ENCODE results near the gene TSPAN9.

The TSPAN9 gene

GRCh38 chr12:3257411-3257810 is 180.2 kb downstream of the TSPAN9 start:
- DNase-seq = no peak

GRCh38 chr12:3259973-3260372 is 182.8 kb downstream of the TSPAN9 start:
- DNase-seq = no peak

GRCh38 chr12:3261782-3262359 is 184.7 kb downstream of the TSPAN9 start:
- DNase-seq = no peak

GRCh38 chr12:3262470-3262869 is 185.3 kb downstream of the TSPAN9 start:
- no peak for DNase-seq

- no peak for DNase-seq
Observed at GRCh38 chr12:3263282-3263681, 186.1 kb downstream of the TSPAN9 start.

GRCh38 chr12:3263939-3264922 is 187.1 kb downstream of the TSPAN9 start:
- DNase-seq = no peak

GRCh38 chr12:3265406-3265805 is 188.2 kb downstream of the TSPAN9 start:
- DNase-seq = no peak

DNA sequence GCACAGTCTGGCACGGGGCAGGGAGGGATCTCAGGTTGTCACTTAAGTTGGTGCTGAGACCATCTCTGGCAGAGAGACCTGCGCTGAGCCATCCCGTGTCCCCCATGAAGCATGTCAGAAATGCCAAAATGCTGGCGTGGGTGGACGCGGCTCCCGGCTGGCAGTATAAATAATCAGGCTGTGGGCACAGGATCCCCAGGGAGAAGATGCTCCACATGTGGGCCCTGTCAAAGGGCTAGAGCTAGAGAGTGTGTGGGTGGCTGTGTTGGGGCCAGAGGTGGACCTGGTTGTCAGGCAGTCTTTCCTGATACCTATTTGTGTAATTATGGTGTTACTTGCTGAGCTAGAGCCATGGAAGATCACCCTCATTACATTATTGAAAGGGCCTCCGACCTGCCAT is 189.5 kb downstream of the TSPAN9 start:
- no peak for DNase-seq

GRCh38 chr12:3267690-3268089 is 190.5 kb downstream of the TSPAN9 start:
- no peak for DNase-seq

DNA sequence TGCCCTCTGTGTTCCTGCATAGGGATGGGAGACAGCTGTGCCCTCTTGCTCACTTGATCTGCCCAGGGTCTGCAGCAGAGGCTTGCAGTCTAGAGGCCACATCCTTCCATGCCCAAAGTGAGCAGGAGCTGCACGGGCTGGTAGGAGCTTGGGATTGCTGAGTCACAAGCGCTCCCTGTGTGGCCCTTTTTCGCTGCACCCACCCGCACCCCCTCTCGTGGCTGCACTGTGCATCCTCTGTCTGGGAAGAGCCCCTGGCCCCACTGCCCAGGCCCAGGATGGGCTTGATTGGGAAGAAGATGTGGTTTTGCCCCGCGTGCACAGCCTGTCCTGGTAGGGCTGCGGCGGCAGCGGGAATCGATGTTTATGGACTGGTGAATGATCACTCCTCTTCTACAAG is 192.4 kb downstream of the TSPAN9 start:
- no peak for DNase-seq

GRCh38 chr12:3271146-3271545 is 194.0 kb downstream of the TSPAN9 start:
- DNase-seq = no peak

DNA sequence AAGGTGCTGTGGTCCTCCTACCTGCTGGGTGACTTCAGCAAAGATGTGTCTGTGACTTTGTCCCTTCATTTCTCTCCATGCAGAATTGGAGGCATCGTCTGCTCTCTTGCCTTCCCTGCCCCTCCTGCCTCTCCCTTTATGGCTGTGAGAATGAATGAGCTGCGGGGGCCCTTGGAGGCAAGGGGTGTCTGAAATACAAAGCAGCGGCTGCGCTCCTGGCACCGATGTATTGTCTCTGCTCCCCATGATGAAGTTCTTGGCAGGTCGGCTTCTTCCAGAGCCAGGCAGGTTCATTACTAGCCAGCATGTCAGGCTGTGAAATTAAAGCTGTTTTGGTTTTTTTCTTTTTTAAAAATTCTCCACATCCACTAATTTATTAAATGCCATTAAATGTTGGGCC is 194.5 kb downstream of the TSPAN9 start:
- DNase-seq = no peak

DNA sequence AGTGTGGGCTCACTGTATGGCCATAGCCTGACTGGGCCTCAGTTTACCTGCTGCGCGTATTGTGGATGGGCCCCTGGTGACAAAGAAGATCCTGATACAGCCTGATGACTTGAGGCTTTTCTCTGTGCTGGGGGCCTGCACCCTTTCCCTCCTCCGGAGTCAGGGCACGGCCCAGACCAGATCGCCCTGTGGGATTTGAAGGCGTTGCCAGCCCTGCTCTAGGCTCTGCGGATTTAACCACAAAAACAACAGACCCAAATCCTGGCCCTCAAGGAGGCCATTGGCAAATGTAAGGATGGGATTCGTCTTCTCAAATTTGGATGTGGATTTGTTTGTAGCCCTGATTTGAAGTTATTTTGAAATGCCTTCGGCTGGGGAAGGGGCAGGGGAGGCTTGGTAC is 195.8 kb downstream of the TSPAN9 start:
- DNase-seq = no peak

GRCh38 chr12:3273409-3273853 is 196.3 kb downstream of the TSPAN9 start:
- DNase-seq = no peak

GRCh38 chr12:3274664-3275063 is 197.5 kb downstream of the TSPAN9 start:
- no peak for DNase-seq

DNA sequence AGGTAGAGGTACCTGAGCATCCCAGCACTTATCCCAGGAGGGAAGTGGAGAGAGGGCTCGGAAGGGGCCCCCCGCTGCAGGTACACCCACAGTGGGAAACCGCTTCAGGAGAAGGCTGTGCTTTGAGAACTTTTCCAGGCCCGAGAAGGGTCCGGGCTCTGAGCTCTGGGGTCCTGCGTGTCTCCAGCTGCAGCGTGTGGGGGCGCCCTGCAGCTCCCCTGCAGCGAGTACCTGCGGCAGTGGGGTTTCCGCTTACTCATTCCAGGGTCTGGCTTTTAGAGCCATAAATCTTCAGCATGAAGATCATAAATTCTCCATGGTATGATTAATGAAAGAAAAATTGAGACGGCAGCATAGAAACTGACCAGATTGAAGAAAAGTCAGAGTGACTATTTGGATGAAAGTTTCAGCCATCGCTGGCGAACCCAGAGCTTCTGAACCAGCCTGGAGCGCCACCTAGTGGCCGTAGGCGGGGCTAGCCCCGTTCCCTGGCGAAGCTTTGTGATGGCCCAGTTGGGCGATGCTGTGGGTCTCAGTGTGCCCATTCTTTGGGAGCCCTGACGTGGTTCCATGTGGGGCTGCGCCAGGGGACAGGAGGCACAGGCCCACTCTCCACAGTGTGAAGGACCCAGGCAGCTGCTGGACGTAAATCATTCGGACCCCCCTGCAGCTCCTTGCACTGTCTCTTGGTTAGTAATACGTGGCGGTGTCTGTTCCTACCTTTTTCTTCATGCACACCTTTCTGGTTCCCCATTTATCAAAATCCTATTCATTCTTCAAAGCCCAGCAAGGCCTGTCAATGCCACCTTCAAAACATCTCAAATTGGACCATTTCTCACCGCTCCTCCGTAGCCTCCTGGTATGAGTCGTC is 198.2 kb downstream of the TSPAN9 start:
- peak; percentile 77 to 79 for DNase-seq

- DNase-seq = no peak
Observed at GRCh38 chr12:3276226-3276625, 199.0 kb downstream of the TSPAN9 start.

DNA sequence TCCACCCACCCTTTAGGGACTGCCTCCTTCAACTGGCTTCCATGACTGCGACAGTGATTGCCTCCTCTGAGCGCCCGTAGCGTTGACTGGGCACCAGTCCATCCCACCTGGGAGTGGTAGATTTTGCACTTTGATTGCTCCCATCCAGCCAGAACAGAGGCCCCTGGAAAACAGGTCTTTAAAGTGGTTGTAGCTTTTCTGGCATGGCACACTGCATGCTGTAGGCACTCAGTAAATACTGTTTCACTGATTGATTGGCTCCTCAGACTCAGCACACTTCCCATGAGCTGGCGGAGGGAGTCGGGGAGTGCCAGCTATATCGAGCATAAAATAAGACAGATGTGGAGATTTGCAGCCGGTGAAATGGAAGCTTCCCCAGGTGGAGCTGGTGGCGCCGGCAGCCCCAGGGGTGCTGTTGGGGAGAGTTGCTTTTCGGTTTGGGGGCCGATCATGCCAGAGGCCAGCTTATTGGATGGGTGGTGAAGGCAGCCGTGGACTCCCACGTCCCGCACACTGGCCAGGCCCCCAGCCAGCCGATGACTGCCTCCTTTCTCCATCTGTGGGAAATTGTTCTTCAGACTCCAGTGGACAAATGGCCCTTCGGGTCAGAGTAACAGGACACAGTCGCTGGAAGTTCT is 200.2 kb downstream of the TSPAN9 start:
- DNase-seq = no peak

DNA sequence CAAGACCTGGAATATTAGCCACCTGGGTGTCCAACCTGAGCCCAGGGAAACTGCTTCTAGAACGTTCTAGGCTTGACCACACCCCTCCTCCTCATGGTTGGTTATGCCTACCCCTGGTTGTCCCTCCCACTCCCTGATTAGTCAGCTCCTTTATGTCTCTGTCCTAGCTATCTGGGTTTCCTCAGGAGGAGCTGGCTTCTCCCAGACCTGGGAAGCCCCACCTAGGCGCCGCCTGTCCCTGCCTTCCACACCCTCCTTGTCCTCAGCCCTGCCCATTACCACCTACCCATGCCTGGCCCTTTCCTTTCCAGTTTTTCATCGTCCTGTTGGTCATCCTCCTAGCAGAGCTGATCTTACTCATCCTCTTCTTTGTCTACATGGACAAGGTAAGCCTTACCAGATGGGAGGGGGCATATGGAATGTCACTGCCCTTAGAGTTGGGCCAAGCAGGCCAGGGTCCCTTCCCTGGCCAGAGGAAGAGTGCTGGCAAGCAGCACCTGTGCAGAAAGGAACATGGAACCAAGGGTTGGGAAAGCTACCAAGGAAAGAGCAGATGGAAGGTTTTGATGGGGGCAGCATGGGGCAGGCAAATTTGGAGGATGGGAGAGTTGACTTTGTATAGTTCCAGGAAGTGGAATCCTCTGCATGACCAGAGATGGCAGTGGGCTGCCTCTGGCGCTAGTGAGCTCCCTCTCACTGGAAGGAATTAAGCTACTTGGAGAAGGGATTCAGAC is 201.7 kb downstream of the TSPAN9 start:
- no peak for DNase-seq

- no peak for DNase-seq
Observed at GRCh38 chr12:3279415-3279780, 202.2 kb downstream of the TSPAN9 start.

GRCh38 chr12:3279832-3280231 is 202.7 kb downstream of the TSPAN9 start:
- no peak for DNase-seq

GRCh38 chr12:3280967-3281366 is 203.8 kb downstream of the TSPAN9 start:
- DNase-seq = no peak
